Kidney (tissue), 14 donors: ENCODE measurements around the gene CCNB1. TPM values are rescaled to one million over a fixed set of nuclear protein-coding genes. Genes with fewer than 3 reads are reported as not detected.

Source experiments
- DNase-seq, 5 donors: peaks; one replicate each; pipeline ENCODE4 v3.0.0-alpha.2; 2013 to 2020
- FAIRE-seq: peaks from 2 replicates; lab custom pipeline; 2012; peaks lifted over from hg19 to GRCh38; lab: Jason Lieb, UNC
- H3K27ac ChIP-seq, 2 donors: one replicate each; pipeline ENCODE4 v1.7.0; 2013; ENCODE audit warnings: low read depth in 2 of 2, low read length in 2 of 2, inconsistent platforms in 1 of 2
- H3K27me3 ChIP-seq: one replicate; pipeline ENCODE4 v1.7.1; 2013; ENCODE audit warnings: low read length, inconsistent platforms; ENCODE audit not compliant: control insufficient read depth, insufficient read depth
- H3K36me3 ChIP-seq, 3 donors: one replicate each; pipeline versions ENCODE4 v1.7.0 to v1.7.1; 2013; ENCODE audit warnings: low read length in 3 of 3, control low read depth in 1 of 3, inconsistent platforms in 1 of 3; ENCODE audit not compliant: insufficient read depth in 3 of 3, control insufficient read depth in 2 of 3
- H3K4me1 ChIP-seq, 3 donors: one replicate each; pipeline versions ENCODE4 v1.7.0 to v1.7.1; 2013; ENCODE audit warnings: low read length in 3 of 3, inconsistent platforms in 1 of 3, low read depth in 1 of 3; ENCODE audit not compliant: control insufficient read depth in 2 of 3, insufficient read depth in 2 of 3
- H3K4me3 ChIP-seq, 3 donors: one replicate each; pipeline versions ENCODE4 v1.7.0 to v1.8.1; 2013; ENCODE audit warnings: low read length in 3 of 3, control low read depth in 1 of 3, inconsistent platforms in 1 of 3
- H3K9ac ChIP-seq, 3 donors: one replicate each; pipeline versions ENCODE4 v1.7.0 to v1.7.1; 2013; ENCODE audit warnings: low read length in 3 of 3, control low read depth in 1 of 3, inconsistent platforms in 1 of 3
- H3K9me3 ChIP-seq, 3 donors: one replicate each; pipeline versions ENCODE4 v1.7.0 to v1.7.1; 2013; ENCODE audit warnings: low read length in 3 of 3, control low read depth in 1 of 3, inconsistent platforms in 1 of 3; ENCODE audit not compliant: control insufficient read depth in 2 of 3, insufficient read depth in 1 of 3
- intact Hi-C: fragments of 100-400 bp; cut with DNase I; formaldehyde crosslinking; loops from one replicate; pipeline ENCODE4 v1.11.1; 2022
- polyA plus RNA-seq: library from polyadenylated mRNA; stranded (reverse); fragments of 350-450 nt; fragmentation: Illumina TruSeq; extraction: RNeasy Lipid Tissue Mini Kit (QIAGEN cat#74804); gene quantifications from one replicate; pipeline ENCODE4 v1.2.3, GENCODE V29; 2014; ENCODE audit warnings: low read depth, low replicate concordance; ENCODE audit not compliant: insufficient read depth
- total RNA-seq: library from RNA; stranded (reverse); fragmentation: NEBNext Ultra II Directional; extraction: Animal tissue kit (Norgen Biotek cat#: 25700); gene quantifications from one replicate; pipeline ENCODE4 v1.2.1, GENCODE V29; 2021
- TF ChIP-seq, protein P1 (sequence below): IDR thresholded peaks from 3 replicates; pipeline ENCODE4 v1.5.1; 2012; ENCODE audit warnings: mild to moderate bottlenecking, moderate library complexity, borderline replicate concordance; ENCODE audit not compliant: insufficient read depth; ENCODE audit errors: extremely low read depth
- donor health status: control.
- donor health status: control.
- donor health status: control.
- donor health status: control.
- donor health status: control.
- donor health status: DM: yes; HTN: yes; CAD: no.
- donor health status: Normal renal cell carcinoma (clear cell type).

Gene CCNB1
- total and polyA plus RNA-seq, 2 donors from 2014 or later: 5.1 to 5.9 TPM

DNA sequence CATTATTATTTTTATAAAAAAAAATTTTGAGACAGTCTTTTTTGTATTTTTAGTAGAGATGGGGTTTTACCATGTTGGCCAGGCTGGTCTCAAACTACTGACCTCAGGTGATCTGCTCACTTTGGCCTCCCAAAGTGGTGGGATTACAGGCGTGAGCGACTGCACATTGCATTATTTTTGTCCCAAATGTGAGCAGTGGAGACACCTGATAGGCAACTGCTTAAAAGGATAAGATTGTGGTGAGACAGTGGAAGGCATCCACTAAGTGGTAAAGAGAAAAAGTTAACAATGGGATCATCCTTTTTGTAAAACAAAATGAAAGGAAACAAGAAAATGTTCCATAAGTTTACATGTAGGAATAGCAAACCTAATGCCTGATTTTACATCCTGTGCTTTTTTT is 20.4 kb downstream of the CCNB1 start:
- H3K4me1 ChIP-seq: peaks cover 0 to 10% (median 6%) of the 10 kb centered on the region in 3 donors
- no peak overlapping the region for H3K4me3 ChIP-seq
- TF ChIP-seq, protein P1, sequence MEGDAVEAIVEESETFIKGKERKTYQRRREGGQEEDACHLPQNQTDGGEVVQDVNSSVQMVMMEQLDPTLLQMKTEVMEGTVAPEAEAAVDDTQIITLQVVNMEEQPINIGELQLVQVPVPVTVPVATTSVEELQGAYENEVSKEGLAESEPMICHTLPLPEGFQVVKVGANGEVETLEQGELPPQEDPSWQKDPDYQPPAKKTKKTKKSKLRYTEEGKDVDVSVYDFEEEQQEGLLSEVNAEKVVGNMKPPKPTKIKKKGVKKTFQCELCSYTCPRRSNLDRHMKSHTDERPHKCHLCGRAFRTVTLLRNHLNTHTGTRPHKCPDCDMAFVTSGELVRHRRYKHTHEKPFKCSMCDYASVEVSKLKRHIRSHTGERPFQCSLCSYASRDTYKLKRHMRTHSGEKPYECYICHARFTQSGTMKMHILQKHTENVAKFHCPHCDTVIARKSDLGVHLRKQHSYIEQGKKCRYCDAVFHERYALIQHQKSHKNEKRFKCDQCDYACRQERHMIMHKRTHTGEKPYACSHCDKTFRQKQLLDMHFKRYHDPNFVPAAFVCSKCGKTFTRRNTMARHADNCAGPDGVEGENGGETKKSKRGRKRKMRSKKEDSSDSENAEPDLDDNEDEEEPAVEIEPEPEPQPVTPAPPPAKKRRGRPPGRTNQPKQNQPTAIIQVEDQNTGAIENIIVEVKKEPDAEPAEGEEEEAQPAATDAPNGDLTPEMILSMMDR: no peak
- no peak overlapping the region for H3K9ac ChIP-seq
- no peaks in the 10 kb centered on the region for H3K9me3 ChIP-seq
- no peak overlapping the region for H3K27ac ChIP-seq
- DNase-seq (no peak), FAIRE-seq (no peak)
- intact Hi-C loops: no loop called here
- no peaks in the 10 kb centered on the region for H3K36me3 ChIP-seq
- H3K27me3 ChIP-seq: no peaks in the 10 kb centered on the region

DNA sequence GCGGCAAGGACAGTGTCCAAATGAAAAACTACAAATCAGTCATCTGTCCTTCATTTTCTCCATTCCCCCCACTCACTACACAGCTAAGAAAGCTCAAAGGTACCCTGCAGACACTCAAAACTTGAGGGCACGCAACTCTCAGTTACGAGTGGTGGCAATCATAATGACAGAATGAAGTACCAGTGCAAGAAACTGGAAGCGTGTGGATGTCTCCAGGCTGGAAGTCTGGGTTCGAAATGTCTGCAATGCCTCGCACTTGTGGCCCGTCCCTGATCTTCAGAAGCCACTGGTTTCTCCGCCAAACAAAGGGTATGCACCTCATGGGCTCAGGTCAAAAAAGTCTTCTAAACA is 21.8 kb downstream of the CCNB1 start:
- Histone ChIP-seq H3K36me3 (no peaks in the 10 kb centered on the region), H3K4me3 (peak overlapping the region; percentile 98 to 100 (median 99)), H3K27ac (peak overlapping the region; percentile 45 to 54), H3K9me3 (no peaks in the 10 kb centered on the region), H3K4me1 (peaks cover 0 to 10% (median 6%) of the 10 kb centered on the region in 3 donors), H3K27me3 (no peaks in the 10 kb centered on the region), H3K9ac (peak overlapping the region; percentile 20 to 99 (median 86))
- TF ChIP-seq, protein P1: no peak
- intact Hi-C loops: no loop called here
- no peak for DNase-seq
- no peak for FAIRE-seq

DNA sequence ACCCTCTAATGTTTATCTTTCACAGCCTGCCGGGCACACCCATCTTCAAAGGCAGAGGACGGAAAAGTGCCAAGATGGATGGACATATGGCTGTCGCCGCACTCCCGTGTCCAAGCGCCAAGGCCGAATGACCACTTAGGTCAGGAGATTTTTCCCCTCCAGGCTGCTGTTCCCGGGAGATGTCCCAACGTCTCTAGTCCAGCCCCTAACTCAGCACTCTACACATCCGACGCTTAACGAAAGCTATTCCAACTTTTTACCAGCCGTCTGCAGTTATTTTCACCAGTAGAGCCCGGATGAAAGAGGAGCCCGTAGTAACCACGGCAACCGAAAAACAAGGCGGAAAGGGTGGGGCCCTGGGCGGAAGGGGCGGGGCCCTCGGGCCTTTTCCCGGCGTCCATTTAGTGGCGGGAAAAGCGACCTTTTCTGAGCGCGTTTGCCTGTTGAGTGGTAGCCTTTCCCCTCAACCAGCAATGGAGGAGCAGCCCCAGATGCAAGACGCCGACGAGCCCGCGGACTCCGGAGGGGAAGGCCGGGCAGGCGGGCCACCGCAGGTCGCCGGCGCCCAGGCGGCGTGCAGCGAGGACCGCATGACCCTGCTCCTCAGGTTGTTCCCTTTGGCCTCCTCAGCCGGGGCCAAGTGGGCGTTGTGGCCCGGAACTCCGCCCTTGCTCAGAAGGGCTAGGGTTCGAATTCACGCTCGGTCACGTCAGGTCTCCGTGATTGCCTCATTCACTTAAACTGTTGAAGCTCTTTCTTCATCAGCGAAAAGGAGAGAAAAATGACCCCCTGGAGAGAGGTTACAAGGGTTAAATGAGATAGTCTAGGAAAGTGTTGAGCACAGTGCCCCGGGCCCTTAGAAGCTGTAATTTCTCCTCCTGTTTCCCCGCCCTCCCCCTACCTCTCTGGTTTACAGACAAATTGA is 22.5 kb downstream of the CCNB1 start, which contains the start of gene CENPH:
Gene CENPH, plus strand, starts transcription at position 422 of the 925 bp plus-strand sequence. Its CDS starts 52 bp downstream, at position 474.
- TF ChIP-seq, protein P1: no peak
- FAIRE-seq: no peak

More for the DNA sequence above, 22.5 kb downstream of the CCNB1 start, which contains the start of gene CENPH:
- Histone ChIP-seq H3K27me3 (no peaks in the 10 kb centered on the region), H3K9me3 (no peaks in the 10 kb centered on the region), H3K4me1 (peaks cover 0 to 10% (median 6%) of the 10 kb centered on the region in 3 donors), H3K4me3 (peak within 1 kb of the TSS; percentile 98 to 100 (median 99)), H3K27ac (peak within 1 kb of the TSS; percentile 45 to 54), H3K36me3 (no peaks in the 10 kb centered on the region), H3K9ac (peak within 1 kb of the TSS; percentile 20 to 99 (median 86))
- DNase-seq: peak; percentile 94 to 98 (median 96)
- intact Hi-C loops: no loop called here
